Bronchial epithelial cell (primary cell): ENCODE results near the gene TAPBP. TPM values are rescaled to one million over a fixed set of nuclear protein-coding genes. Genes with fewer than 3 reads are reported as not detected.

ENCODE experiments used
- DNase-seq: peaks from one replicate; pipeline ENCODE4 v3.0.0-alpha.2; 2010; ENCODE audit warnings: low read depth
- FAIRE-seq: peaks from 2 replicates; lab custom pipeline; 2011; peaks lifted over from hg19 to GRCh38; lab: Jason Lieb, UNC
- H3K27me3 ChIP-seq: 2 replicates; pipeline ENCODE4 v1.5.1; 2011; ENCODE audit warnings: low read length; ENCODE audit not compliant: control insufficient read depth, insufficient read depth
- H3K36me3 ChIP-seq: 2 replicates; pipeline ENCODE4 v1.5.1; 2011; ENCODE audit warnings: low read length; ENCODE audit not compliant: control insufficient read depth, insufficient read depth
- H3K4me3 ChIP-seq: 2 replicates; pipeline ENCODE4 v1.5.1; 2011; ENCODE audit warnings: mild to moderate bottlenecking, low read depth, low read length, control low read depth
- total RNA-seq: library from RNA; depleted of rRNA; stranded (reverse); fragments of >200 nt; gene quantifications from 2 replicates; pipeline ENCODE4 v1.2.1, GENCODE V29; 2014
- TF ChIP-seq, protein P1 (sequence below): IDR thresholded peaks from 2 replicates; pipeline ENCODE4 v1.5.1; 2011; ENCODE audit warnings: mild to moderate bottlenecking, moderate library complexity, low read length, control low read depth, inconsistent platforms; ENCODE audit not compliant: insufficient read depth, severe bottlenecking

The TAPBP gene
- total RNA-seq, 1 donor from 2014 or later: 11.6 TPM

DNA sequence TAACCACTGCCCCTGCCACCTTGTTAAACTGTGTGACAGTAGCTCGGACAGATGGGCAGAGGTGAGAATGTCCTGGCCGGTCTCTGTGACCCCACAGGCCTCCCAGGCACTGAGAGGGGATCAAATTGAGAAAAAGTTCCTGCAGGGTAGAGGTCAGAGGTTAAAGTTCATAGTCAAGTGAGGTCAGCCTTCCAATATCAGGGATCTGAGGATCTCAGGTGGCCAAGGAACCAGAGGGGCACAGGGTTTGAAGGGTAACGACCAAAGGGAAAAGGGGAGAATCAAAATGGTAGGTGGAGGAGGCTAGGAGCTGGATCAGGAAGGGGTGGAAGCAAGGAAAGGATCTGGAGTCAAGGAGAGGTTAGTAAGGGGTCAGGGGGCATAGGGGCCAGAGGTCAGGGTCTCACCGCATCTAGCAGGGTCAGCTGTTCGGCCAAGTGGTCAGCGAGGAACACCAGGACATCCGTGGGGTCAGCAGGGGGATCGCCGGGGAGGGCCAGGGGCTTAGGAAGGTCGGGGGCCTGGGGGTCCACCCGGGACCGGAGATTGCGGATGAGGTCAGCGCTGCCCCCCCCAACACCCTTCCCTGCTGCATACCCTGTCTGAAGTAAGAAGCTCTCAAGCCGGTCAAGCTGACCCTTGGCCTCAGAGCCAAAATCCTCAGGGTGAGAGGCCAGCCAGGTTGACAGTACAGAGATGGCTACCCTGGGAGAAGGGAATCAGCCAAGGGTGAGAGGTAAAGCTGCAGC lies 18.1 kb downstream of the TAPBP start:
- H3K27me3 ChIP-seq: no peaks in the 10 kb centered on the region
- peaks cover 27% of the 10 kb centered on the region for H3K36me3 ChIP-seq
- DNase-seq (no peak), FAIRE-seq (no peak)
- TF ChIP-seq, protein P1, sequence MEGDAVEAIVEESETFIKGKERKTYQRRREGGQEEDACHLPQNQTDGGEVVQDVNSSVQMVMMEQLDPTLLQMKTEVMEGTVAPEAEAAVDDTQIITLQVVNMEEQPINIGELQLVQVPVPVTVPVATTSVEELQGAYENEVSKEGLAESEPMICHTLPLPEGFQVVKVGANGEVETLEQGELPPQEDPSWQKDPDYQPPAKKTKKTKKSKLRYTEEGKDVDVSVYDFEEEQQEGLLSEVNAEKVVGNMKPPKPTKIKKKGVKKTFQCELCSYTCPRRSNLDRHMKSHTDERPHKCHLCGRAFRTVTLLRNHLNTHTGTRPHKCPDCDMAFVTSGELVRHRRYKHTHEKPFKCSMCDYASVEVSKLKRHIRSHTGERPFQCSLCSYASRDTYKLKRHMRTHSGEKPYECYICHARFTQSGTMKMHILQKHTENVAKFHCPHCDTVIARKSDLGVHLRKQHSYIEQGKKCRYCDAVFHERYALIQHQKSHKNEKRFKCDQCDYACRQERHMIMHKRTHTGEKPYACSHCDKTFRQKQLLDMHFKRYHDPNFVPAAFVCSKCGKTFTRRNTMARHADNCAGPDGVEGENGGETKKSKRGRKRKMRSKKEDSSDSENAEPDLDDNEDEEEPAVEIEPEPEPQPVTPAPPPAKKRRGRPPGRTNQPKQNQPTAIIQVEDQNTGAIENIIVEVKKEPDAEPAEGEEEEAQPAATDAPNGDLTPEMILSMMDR: no peak
- H3K4me3 ChIP-seq: no peak overlapping the region

GRCh38 chr6:33294086-33294823 lies 19.6 kb downstream of the TAPBP start:
- Histone ChIP-seq H3K27me3 (no peaks in the 10 kb centered on the region), H3K36me3 (peaks cover 27% of the 10 kb centered on the region), H3K4me3 (no peak overlapping the region)
- no peak for DNase-seq
- no peak for FAIRE-seq
- TF ChIP-seq, protein P1: no peak

DNA sequence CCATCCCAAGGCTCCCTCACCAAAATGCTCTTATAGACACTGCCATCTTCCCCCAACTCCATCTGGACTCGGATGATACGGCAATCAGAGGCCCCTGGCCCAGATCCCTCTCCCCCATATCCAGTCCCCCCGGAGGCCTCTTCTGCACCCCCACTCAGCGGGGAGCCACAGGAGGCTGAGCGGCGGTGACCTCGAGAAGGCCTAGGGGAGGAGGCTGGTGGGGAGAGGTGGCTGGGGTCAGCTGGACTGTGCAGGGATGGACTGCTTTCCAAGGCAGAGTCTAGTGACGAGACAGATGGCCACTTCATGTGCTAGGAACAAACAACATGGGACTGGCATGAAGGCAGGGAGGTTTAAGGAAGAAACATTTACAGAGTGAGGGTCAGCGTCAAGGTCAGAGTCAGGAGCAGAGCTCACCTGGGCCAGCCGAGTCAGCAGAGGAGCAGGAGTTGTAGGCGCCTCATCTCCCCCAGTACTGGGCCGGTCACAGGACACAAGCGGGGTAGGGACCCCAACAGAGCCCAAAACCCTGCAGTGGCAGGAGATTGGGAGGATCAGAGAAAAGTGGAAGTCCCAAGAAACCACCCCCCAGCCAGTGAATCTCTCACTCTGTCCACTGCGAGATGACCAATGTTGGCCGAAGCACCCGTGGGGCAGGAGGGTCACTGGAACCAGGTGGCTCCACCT lies 20.7 kb downstream of the TAPBP start:
- DNase-seq (no peak), FAIRE-seq (no peak)
- no peak overlapping the region for H3K4me3 ChIP-seq
- no peaks in the 10 kb centered on the region for H3K27me3 ChIP-seq
- peaks cover 27% of the 10 kb centered on the region for H3K36me3 ChIP-seq
- TF ChIP-seq, protein P1: no peak

DNA sequence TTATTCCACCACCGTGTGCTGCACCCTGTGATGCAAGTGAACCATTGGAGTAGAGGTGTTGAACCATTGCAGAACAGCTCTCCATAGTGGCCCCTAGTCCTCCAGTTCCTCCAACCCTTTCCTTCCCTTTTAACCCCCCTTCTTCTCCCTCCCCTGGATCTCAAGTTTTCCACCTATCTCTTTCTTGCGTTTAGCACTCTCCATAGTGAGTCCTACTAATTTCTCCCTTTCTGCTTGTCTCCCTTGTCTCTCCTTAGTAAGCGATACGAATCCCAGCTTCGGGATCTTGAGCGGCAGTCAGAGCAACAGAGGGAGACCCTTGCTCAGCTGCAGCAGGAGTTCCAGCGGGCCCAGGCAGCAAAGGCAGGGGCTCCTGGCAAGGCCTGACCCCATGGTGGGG lies 23.4 kb downstream of the TAPBP start:
- TF ChIP-seq, protein P1: no peak
- no peak for FAIRE-seq
- H3K4me3 ChIP-seq: peak overlapping the region; percentile 80
- H3K36me3 ChIP-seq: peaks cover 28% of the 10 kb centered on the region
- no peaks in the 10 kb centered on the region for H3K27me3 ChIP-seq
- no peak for DNase-seq

GRCh38 chr6:33289784-33290315 lies 24.0 kb downstream of the TAPBP start:
- FAIRE-seq: no peak
- Histone ChIP-seq H3K36me3 (peaks cover 24% of the 10 kb centered on the region), H3K27me3 (no peaks in the 10 kb centered on the region), H3K4me3 (peak overlapping the region; percentile 80)
- TF ChIP-seq, protein P1: no peak
- no peak for DNase-seq
